ENCODE measurements around the gene NACC2. TPM values are rescaled to one million over a fixed set of nuclear protein-coding genes. Genes with fewer than 3 reads are reported as not detected.

The NACC2 gene
- polyA plus RNA-seq, 4 donors, result 4.9 to 10.1 (median 8.0) TPM

DNA sequence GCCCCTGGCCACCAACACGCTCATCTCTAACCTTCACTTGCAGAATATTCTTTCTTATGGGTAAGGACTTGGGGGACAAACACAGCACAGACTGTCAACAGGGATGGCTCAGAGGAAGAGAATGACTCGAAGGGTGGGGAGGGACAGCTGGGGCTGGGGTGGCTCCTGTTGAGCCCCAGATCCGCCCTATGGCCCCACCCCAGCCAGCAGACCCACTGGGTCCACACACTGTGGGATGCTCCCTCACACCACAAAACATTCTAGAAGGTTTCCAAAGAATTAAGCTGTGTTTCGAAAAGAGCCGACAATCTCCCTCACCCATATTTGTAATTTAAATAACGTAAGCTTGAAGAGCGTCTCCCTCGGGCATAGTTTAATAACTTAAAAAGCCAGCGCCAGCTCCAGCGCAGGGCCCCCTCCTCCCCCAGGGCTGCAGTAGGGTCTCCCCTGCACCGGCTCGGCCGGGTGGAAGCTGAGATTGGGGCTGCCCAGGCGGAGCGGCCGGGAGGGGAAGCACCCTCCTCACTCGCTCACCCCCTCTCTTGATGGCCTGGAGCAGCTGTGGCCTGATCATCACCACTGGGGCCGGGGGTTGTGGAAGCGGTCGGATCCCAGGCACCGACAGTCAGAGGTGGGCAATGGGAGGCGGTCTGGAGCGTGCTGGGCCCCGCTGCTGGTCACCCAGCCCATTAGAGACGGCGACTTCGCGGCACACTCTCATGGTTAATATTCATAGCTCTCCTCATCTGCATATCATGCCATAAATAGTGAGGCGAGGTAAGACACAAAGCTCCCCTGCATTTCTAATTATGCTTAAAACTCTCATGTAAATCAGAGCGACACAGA, 37.6 kb downstream of the NACC2 start:
- FAIRE-seq (no peak), DNase-seq (no peak)
- H3K36me3 ChIP-seq (ENCODE audit: control insufficient read depth in 3 of 3, insufficient read depth in 2 of 3, low read depth in 1 of 3, low read length in 3 of 3), result peaks cover 0 to 47% (median 0%) of the 10 kb centered on the region in 3 donors
- H3K4me3 ChIP-seq (ENCODE audit: low read depth in 1 of 3, low read length in 3 of 3), result no peak overlapping the region
- 88 to 91% (median 89%) methylated on average over 30 of the region's 30 CpGs for WGBS, 3 donors
- no peaks in the 10 kb centered on the region for H3K9me3 ChIP-seq (ENCODE audit: control insufficient read depth in 2 of 2, insufficient read depth in 1 of 2, low read depth in 1 of 2, low read length in 1 of 2)
- no peak overlapping the region for H3K27ac ChIP-seq (ENCODE audit: low read depth in 1 of 3, low read length in 2 of 3)
- peaks cover 3 to 50% (median 10%) of the 10 kb centered on the region in 3 donors for H3K4me1 ChIP-seq (ENCODE audit: control insufficient read depth in 3 of 3, insufficient read depth in 2 of 3, low read depth in 1 of 3, low read length in 2 of 3)
- H3K27me3 ChIP-seq (ENCODE audit: control insufficient read depth in 3 of 3, insufficient read depth in 3 of 3, low read length in 3 of 3), result no peaks in the 10 kb centered on the region

DNA sequence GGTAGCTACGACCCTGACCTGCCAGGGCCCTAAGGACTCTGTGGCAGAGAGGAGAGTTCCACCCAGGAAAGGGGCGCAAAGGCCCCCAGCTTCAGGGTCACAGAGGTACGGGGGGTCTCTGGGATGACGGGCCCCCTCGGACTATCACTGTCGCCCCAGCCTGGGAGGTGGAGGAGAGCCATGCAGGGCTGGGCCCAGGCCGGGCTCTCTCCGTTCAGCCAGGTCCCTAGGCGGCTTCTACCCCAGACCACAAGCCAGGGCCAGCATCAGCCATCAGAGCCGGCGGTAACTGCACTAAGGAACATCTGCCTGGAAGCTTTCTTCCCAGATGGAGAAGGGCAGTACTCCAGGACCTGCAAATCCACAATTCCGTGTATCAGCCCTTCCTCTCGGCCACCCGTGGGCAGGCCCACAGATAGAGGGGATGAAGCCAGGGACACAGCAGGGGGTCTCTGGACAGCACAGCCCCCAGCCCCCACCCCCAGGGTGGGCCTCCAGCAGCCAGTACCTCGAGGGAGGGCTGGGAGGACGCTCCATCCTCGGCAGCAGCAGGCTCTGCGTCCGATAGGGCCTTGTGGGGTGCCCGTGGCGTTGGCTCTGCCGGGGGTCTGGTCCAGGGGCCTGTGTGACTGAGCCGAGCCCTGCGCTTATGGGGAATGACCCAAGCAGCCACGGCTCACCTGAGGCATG, 38.4 kb downstream of the NACC2 start:
- DNase-seq (no peak), FAIRE-seq (no peak)
- Histone ChIP-seq H3K27me3 (ENCODE audit: control insufficient read depth in 3 of 3, insufficient read depth in 3 of 3, low read length in 3 of 3) (no peaks in the 10 kb centered on the region), H3K4me1 (ENCODE audit: control insufficient read depth in 3 of 3, insufficient read depth in 2 of 3, low read depth in 1 of 3, low read length in 2 of 3) (peaks cover 3 to 53% (median 13%) of the 10 kb centered on the region in 3 donors), H3K36me3 (ENCODE audit: control insufficient read depth in 3 of 3, insufficient read depth in 2 of 3, low read depth in 1 of 3, low read length in 3 of 3) (peaks cover 0 to 42% (median 0%) of the 10 kb centered on the region in 3 donors), H3K4me3 (ENCODE audit: low read depth in 1 of 3, low read length in 3 of 3) (no peak overlapping the region), H3K9me3 (ENCODE audit: control insufficient read depth in 2 of 2, insufficient read depth in 1 of 2, low read depth in 1 of 2, low read length in 1 of 2) (no peaks in the 10 kb centered on the region), H3K27ac (ENCODE audit: low read depth in 1 of 3, low read length in 2 of 3) (no peak overlapping the region)
- 86 to 90% (median 90%) methylated on average over 25 of the region's 25 CpGs for WGBS, 3 donors

DNA sequence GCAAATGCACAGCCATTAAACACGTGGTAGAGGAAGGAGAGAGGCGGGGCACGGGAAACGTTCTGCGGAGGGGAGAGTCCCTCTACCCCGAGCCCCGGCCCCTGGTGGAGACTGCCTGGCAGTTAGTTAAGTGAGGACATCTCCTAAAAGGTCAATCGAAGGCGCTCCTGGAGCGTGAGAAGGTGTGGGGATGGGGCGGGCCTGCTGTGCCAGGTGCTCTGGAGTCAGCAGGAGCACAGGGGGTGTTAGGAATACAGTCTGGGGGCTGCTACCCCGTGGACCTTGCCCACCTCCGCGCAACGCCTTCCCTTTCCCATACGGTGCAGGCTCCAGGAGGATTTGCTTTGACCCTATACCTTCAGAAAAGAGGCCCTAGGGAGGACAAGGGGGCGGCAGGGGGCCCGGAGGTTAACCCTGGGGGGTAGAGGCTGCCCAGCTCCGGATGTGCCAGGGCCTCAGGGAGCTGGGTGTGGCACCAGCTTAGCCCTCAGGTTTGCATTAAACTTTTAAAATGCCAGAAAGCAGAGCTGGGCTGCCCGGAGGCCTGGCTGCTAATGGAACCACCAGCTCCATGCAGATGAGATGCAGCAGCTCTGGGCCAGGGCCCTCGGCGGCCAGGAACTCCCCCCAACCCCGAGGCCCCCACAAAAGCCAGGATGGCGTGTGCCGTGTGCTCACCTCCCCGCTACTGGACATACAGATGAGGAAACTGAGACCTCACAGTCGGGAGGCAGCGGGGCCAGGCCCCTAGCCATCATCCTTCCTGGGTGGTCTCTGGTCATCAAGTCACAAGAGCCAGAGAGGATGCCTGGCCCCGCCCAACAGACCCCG, 39.2 kb downstream of the NACC2 start:
- Histone ChIP-seq H3K27me3 (ENCODE audit: control insufficient read depth in 3 of 3, insufficient read depth in 3 of 3, low read length in 3 of 3) (peaks cover 0 to 2% (median 0%) of the 10 kb centered on the region in 3 donors), H3K36me3 (ENCODE audit: control insufficient read depth in 3 of 3, insufficient read depth in 2 of 3, low read depth in 1 of 3, low read length in 3 of 3) (peaks cover 0 to 40% (median 0%) of the 10 kb centered on the region in 3 donors), H3K4me1 (ENCODE audit: control insufficient read depth in 3 of 3, insufficient read depth in 2 of 3, low read depth in 1 of 3, low read length in 2 of 3) (peaks cover 3 to 54% (median 13%) of the 10 kb centered on the region in 3 donors), H3K4me3 (ENCODE audit: low read depth in 1 of 3, low read length in 3 of 3) (no peak overlapping the region), H3K9me3 (ENCODE audit: control insufficient read depth in 2 of 2, insufficient read depth in 1 of 2, low read depth in 1 of 2, low read length in 1 of 2) (no peaks in the 10 kb centered on the region), H3K27ac (ENCODE audit: low read depth in 1 of 3, low read length in 2 of 3) (no peak overlapping the region)
- no peak for FAIRE-seq
- peak in 1 of 2 donors; percentile 41 for DNase-seq
- 45 to 59% (median 51%) methylated on average over 30 of the region's 30 CpGs for WGBS, 3 donors

DNA sequence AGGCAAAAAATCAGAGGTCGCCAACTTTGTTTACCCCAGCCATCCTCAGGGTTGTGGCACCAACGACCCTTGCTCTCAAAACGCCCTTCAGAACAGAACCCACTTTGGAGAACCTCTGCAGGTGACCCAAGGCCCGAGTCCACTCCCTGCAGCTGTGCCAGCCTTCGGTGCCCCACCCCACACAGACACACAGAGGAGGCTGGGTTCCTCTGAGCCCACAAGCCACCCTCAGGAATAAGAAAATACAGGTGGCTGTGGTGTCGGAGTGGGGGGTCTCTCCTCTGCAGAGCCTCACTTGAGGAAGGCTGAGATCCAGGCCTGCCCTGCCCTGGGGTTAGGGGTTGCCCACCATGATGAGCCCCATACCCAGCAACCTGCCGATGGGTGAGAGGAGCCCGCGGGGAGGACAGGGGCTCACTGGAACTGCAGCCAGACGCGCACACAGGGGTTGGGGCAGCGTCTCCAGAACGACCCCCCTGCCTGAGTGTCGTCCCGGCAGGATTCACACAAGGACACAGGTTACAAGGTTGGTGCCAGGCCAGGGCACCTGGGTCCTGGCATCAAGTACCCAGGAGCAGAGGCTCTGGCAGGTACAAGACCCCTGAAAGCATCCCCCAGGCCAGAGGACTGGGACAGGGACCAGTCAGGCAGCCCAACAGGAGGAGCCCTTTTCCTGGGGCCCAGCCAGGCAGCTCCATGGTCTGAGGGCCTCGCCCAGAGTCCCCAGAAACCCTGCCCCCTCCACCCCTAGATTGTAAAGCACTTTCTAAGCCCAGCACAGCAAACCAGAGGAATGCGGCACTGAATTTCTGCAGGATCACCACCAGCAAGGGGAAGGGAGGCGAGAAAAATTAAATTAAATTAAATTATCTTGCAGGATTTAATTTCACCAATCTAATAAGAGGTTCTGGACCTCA, 40.0 kb downstream of the NACC2 start:
- WGBS, 3 donors, result 77 to 85% (median 79%) methylated on average over 18 of the region's 18 CpGs
- peaks cover 0 to 38% (median 0%) of the 10 kb centered on the region in 3 donors for H3K36me3 ChIP-seq (ENCODE audit: control insufficient read depth in 3 of 3, insufficient read depth in 2 of 3, low read depth in 1 of 3, low read length in 3 of 3)
- no peaks in the 10 kb centered on the region for H3K9me3 ChIP-seq (ENCODE audit: control insufficient read depth in 2 of 2, insufficient read depth in 1 of 2, low read depth in 1 of 2, low read length in 1 of 2)
- H3K27me3 ChIP-seq (ENCODE audit: control insufficient read depth in 3 of 3, insufficient read depth in 3 of 3, low read length in 3 of 3), result peaks cover 0 to 6% (median 0%) of the 10 kb centered on the region in 3 donors
- FAIRE-seq (no peak), DNase-seq (no peak)
- H3K27ac ChIP-seq (ENCODE audit: low read depth in 1 of 3, low read length in 2 of 3), result no peak overlapping the region
- H3K4me1 ChIP-seq (ENCODE audit: control insufficient read depth in 3 of 3, insufficient read depth in 2 of 3, low read depth in 1 of 3, low read length in 2 of 3), result peaks cover 3 to 49% (median 10%) of the 10 kb centered on the region in 3 donors
- H3K4me3 ChIP-seq (ENCODE audit: low read depth in 1 of 3, low read length in 3 of 3), result no peak overlapping the region

DNA sequence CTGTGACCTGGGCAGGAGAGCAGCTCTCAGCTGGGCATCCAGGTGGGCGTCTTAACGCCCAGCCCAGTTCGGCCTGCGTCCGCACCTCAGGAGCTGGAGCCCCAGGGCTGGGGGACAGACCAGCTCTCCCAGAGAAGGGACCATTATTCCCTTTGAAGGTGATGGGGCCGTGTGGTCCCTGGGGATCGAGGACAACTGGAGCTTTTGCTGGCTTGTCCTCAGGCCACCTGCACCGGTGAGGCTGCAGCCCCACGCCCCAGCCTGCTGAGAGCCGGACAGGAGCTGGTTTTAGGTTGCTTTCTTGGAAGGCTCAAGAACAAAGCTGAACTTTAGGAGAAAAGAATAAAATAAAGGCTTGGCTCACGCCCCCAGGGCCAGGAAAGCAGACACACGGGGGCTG, 40.9 kb downstream of the NACC2 start:
- WGBS, 3 donors, result 90 to 93% (median 92%) methylated on average over 12 of the region's 12 CpGs
- Histone ChIP-seq H3K27ac (ENCODE audit: low read depth in 1 of 3, low read length in 2 of 3) (no peak overlapping the region), H3K4me1 (ENCODE audit: control insufficient read depth in 3 of 3, insufficient read depth in 2 of 3, low read depth in 1 of 3, low read length in 2 of 3) (peaks cover 3 to 40% (median 10%) of the 10 kb centered on the region in 3 donors), H3K36me3 (ENCODE audit: control insufficient read depth in 3 of 3, insufficient read depth in 2 of 3, low read depth in 1 of 3, low read length in 3 of 3) (peaks cover 0 to 42% (median 0%) of the 10 kb centered on the region in 3 donors), H3K9me3 (ENCODE audit: control insufficient read depth in 2 of 2, insufficient read depth in 1 of 2, low read depth in 1 of 2, low read length in 1 of 2) (no peaks in the 10 kb centered on the region), H3K4me3 (ENCODE audit: low read depth in 1 of 3, low read length in 3 of 3) (no peak overlapping the region), H3K27me3 (ENCODE audit: control insufficient read depth in 3 of 3, insufficient read depth in 3 of 3, low read length in 3 of 3) (peaks cover 0 to 6% (median 0%) of the 10 kb centered on the region in 3 donors)
- no peak for FAIRE-seq
- DNase-seq, result no peak

DNA sequence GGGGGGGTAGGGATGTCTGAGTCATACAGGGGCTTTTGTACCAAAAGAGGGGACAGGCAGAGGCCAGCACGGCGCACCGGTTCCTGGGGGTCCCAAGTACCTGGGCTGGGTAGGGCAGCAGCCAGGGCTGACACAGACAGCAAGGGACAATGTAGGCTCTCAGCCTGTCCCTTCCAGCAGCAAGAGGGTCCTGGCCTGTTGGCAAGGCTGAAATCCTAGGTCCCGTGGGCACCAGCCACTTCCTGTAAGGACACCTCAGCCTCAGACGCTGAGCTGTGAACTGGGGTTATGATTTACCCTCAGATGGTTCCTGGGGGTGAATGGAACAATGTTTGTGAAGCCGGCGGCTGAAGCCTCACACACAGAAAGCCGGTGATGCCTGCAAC, 41.3 kb downstream of the NACC2 start:
- no peak for FAIRE-seq
- WGBS, 3 donors, result 61 to 77% (median 63%) methylated on average over 8 of the region's 8 CpGs
- DNase-seq, result no peak
- Histone ChIP-seq H3K4me3 (ENCODE audit: low read depth in 1 of 3, low read length in 3 of 3) (no peak overlapping the region), H3K4me1 (ENCODE audit: control insufficient read depth in 3 of 3, insufficient read depth in 2 of 3, low read depth in 1 of 3, low read length in 2 of 3) (peaks cover 3 to 40% (median 10%) of the 10 kb centered on the region in 3 donors), H3K9me3 (ENCODE audit: control insufficient read depth in 2 of 2, insufficient read depth in 1 of 2, low read depth in 1 of 2, low read length in 1 of 2) (no peaks in the 10 kb centered on the region), H3K36me3 (ENCODE audit: control insufficient read depth in 3 of 3, insufficient read depth in 2 of 3, low read depth in 1 of 3, low read length in 3 of 3) (peaks cover 0 to 46% (median 0%) of the 10 kb centered on the region in 3 donors), H3K27ac (ENCODE audit: low read depth in 1 of 3, low read length in 2 of 3) (no peak overlapping the region), H3K27me3 (ENCODE audit: control insufficient read depth in 3 of 3, insufficient read depth in 3 of 3, low read length in 3 of 3) (peaks cover 0 to 6% (median 0%) of the 10 kb centered on the region in 3 donors)

DNA sequence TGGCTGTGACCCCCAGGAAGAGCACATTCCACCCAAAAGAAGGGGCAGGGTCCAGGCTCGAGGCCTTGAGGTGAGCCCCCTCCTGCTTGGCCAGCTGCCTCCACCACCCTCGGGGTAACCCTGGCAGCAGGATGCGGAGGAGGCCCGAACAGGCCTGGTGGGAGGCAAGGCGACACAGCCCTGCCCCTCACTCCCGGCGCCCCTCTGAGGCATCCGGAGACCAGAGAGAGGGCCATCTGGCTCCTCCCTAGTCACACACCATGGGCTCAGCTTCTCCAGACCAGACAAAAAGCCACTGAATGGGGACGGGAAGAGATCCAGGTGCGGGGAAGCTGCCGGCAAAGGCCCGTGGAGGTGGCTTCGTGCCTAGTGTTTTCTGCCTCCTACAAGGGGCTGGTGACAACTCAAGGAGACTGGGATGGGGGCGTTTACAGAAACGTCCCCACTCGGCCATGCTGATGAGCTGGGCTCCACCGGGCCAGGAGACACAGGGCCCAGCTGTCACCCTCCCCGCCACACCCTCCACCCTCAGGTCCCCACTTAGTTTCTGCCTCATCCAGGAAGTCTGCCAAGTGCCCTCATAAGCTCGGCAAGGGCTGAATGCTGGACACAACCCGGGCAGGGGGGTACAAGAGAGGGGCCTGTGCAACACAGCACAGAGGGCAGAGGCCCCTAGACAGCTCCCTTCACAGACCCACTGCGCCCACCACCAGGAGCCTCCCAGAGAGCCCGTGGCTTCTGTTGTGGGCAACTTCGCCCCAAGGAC, 41.9 kb downstream of the NACC2 start:
- FAIRE-seq (no peak), DNase-seq (peak in 1 of 2 donors; percentile 21)
- Histone ChIP-seq H3K4me3 (ENCODE audit: low read depth in 1 of 3, low read length in 3 of 3) (no peak overlapping the region), H3K9me3 (ENCODE audit: control insufficient read depth in 2 of 2, insufficient read depth in 1 of 2, low read depth in 1 of 2, low read length in 1 of 2) (no peaks in the 10 kb centered on the region), H3K36me3 (ENCODE audit: control insufficient read depth in 3 of 3, insufficient read depth in 2 of 3, low read depth in 1 of 3, low read length in 3 of 3) (peaks cover 0 to 51% (median 0%) of the 10 kb centered on the region in 3 donors), H3K4me1 (ENCODE audit: control insufficient read depth in 3 of 3, insufficient read depth in 2 of 3, low read depth in 1 of 3, low read length in 2 of 3) (peaks cover 3 to 40% (median 10%) of the 10 kb centered on the region in 3 donors), H3K27ac (ENCODE audit: low read depth in 1 of 3, low read length in 2 of 3) (peak overlapping the region in 1 of 3 donors; percentile 36), H3K27me3 (ENCODE audit: control insufficient read depth in 3 of 3, insufficient read depth in 3 of 3, low read length in 3 of 3) (peaks cover 0 to 6% (median 0%) of the 10 kb centered on the region in 3 donors)
- WGBS, 3 donors, result 29 to 56% (median 44%) methylated on average over 23 of the region's 23 CpGs
